Neural progenitor cell (in vitro differentiated cells): ENCODE measurements around the gene PARVA. TPM values are rescaled to one million over a fixed set of nuclear protein-coding genes. Genes with fewer than 3 reads are reported as not detected.
"Not testable (repeated sequence)": the region's sequence is repeated elsewhere in the genome, so short reads cannot be mapped to it uniquely, and the experiment has no call there.

Experiments used
- DNase-seq: peaks from one replicate; pipeline ENCODE4 v3.0.0-alpha.2; 2016; ENCODE audit warnings: low spot score
- H2AFZ ChIP-seq: fragments of 200-600 bp; sonication (generic); replicated peaks from 2 replicates; pipeline ENCODE4 v1.6.1; 2016; ENCODE audit warnings: antibody characterized with exemption
- H3F3A ChIP-seq: fragments of 200-600 bp; sonication (generic); 2 replicates; pipeline ENCODE4 v1.6.1; 2016; ENCODE audit warnings: antibody characterized with exemption, low read depth
- H3K27ac ChIP-seq: fragments of 200-600 bp; sonication (generic); 2 replicates; pipeline ENCODE4 v1.5.1; 2016; ENCODE audit warnings: mild to moderate bottlenecking
- H3K27me3 ChIP-seq: fragments of 200-600 bp; sonication (generic); 2 replicates; pipeline ENCODE4 v1.6.1; 2016; ENCODE audit warnings: mild to moderate bottlenecking, moderate library complexity
- H3K36me3 ChIP-seq: fragments of 200-600 bp; sonication (generic); 2 replicates; pipeline ENCODE4 v1.5.1; 2016
- H3K4me1 ChIP-seq: fragments of 200-600 bp; sonication (generic); 2 replicates; pipeline ENCODE4 v1.6.1; 2016; ENCODE audit warnings: mixed run types
- H3K4me2 ChIP-seq: fragments of 200-600 bp; sonication (generic); 2 replicates; pipeline ENCODE4 v1.6.1; 2016
- H3K4me3 ChIP-seq: fragments of 200-600 bp; sonication (generic); 2 replicates; pipeline ENCODE4 v1.5.1; 2016
- H3K79me2 ChIP-seq: fragments of 200-600 bp; sonication (generic); 2 replicates; pipeline ENCODE4 v1.6.1; 2016; ENCODE audit warnings: low read depth
- H3K9ac ChIP-seq: fragments of 200-600 bp; sonication (generic); 2 replicates; pipeline ENCODE4 v1.6.1; 2016
- H3K9me3 ChIP-seq: fragments of 200-600 bp; sonication (generic); 2 replicates; pipeline ENCODE4 v1.5.1; 2016; ENCODE audit warnings: low read depth
- H4K20me1 ChIP-seq: fragments of 200-600 bp; sonication (generic); 2 replicates; pipeline ENCODE4 v1.6.1; 2016; ENCODE audit warnings: low read depth
- H3K27ac Mint-ChIP-seq: 3 replicates; pipeline ENCODE4 v1.8.0; 2021; ENCODE audit warnings: mixed read lengths
- H3K27me3 Mint-ChIP-seq: 2 replicates; pipeline ENCODE4 v1.8.0; 2022; ENCODE audit warnings: low read depth, mild to moderate bottlenecking, inconsistent platforms, moderate library complexity, mixed read lengths; ENCODE audit not compliant: insufficient read depth
- H3K36me3 Mint-ChIP-seq: 3 replicates; pipeline ENCODE4 v1.8.0; 2021; ENCODE audit warnings: mixed read lengths
- H3K4me1 Mint-ChIP-seq: 3 replicates; pipeline ENCODE4 v1.8.0; 2021; ENCODE audit warnings: mixed read lengths
- H3K4me3 Mint-ChIP-seq: 3 replicates; pipeline ENCODE4 v1.8.0; 2021; ENCODE audit warnings: mild to moderate bottlenecking, moderate library complexity, mixed read lengths
- H3K9me3 Mint-ChIP-seq: 3 replicates; pipeline ENCODE4 v1.8.0; 2020; ENCODE audit warnings: mixed read lengths
- CTCF ChIP-seq: fragments of 200-600 bp; sonication (generic); IDR thresholded peaks from 2 replicates; pipeline ENCODE4 v1.5.1; 2017; ENCODE audit warnings: antibody characterized with exemption, mild to moderate bottlenecking
- EZH2 ChIP-seq: fragments of 200-600 bp; sonication (generic); IDR thresholded peaks from 2 replicates; pipeline ENCODE4 v1.6.1; 2017; ENCODE audit warnings: antibody characterized with exemption, mild to moderate bottlenecking, moderate library complexity
- EZH2phosphoT487 ChIP-seq: fragments of 200-600 bp; sonication (generic); IDR thresholded peaks from 2 replicates; pipeline ENCODE4 v1.6.1; 2017; ENCODE audit warnings: antibody characterized with exemption
- total RNA-seq: library from RNA; depleted of rRNA; stranded (reverse); fragments of >200 nt; gene quantifications from 2 replicates; pipeline ENCODE4 v1.2.3, GENCODE V29; 2015; ENCODE audit warnings: low replicate concordance

Gene PARVA
- total RNA-seq, 1 donor from 2014 or later, result 15.3 TPM

- no peaks in the 10 kb centered on the region for H3K79me2 ChIP-seq
- no peak overlapping the region for H3K4me3 Mint-ChIP-seq
- no peak overlapping the region for H3K4me3 ChIP-seq
- no peak overlapping the region for H3K9ac ChIP-seq
- H2AFZ ChIP-seq, result no peak overlapping the region
- peaks cover 8% of the 10 kb centered on the region for H3K9me3 Mint-ChIP-seq
- H3K27ac ChIP-seq, result no peak overlapping the region
- no peak for TF ChIP-seq EZH2phosphoT487
- TF ChIP-seq EZH2, result no peak
- TF ChIP-seq CTCF, result no peak
- H3K27me3 Mint-ChIP-seq, result peaks cover 3% of the 10 kb centered on the region
- peaks cover 22% of the 10 kb centered on the region for H3K4me1 ChIP-seq
- no peak overlapping the region for H3K27ac Mint-ChIP-seq
- H3K9me3 ChIP-seq, result no peaks in the 10 kb centered on the region
- no peak overlapping the region for H3K4me2 ChIP-seq
- no peaks in the 10 kb centered on the region for H4K20me1 ChIP-seq
- H3K27me3 ChIP-seq, result no peaks in the 10 kb centered on the region
- no peaks in the 10 kb centered on the region for H3K36me3 Mint-ChIP-seq
- H3F3A ChIP-seq, result no peaks in the 10 kb centered on the region
- DNase-seq, result no peak
- no peaks in the 10 kb centered on the region for H3K36me3 ChIP-seq
- H3K4me1 Mint-ChIP-seq, result peaks cover 56% of the 10 kb centered on the region
Measured at GRCh38 chr11:12363373-12363772, 14.0 kb upstream of the PARVA start.

GRCh38 chr11:12365965-12366575, 11.3 kb upstream of the PARVA start:
- H3K27me3 Mint-ChIP-seq, H4K20me1 ChIP-seq, H3K79me2 ChIP-seq, H3K27ac ChIP-seq, H3K36me3 Mint-ChIP-seq, H3F3A ChIP-seq, H3K36me3 ChIP-seq, H3K9me3 ChIP-seq, H3K27me3 ChIP-seq, H3K9ac ChIP-seq, H3K4me3 ChIP-seq: not testable (repeated sequence)
- H2AFZ ChIP-seq, result peak overlapping the region; percentile 80
- H3K4me2 ChIP-seq, result peak overlapping the region; percentile 14
- Mint-ChIP-seq H3K4me1 (peaks cover 42% of the 10 kb centered on the region), H3K27ac (peak overlapping the region; percentile 74), H3K4me3 (peak overlapping the region; percentile 10), H3K9me3 (peaks cover 14% of the 10 kb centered on the region)
- H3K4me1 ChIP-seq, result peaks cover 11% of the 10 kb centered on the region
- DNase-seq, result peak; percentile 84

GRCh38 chr11:12367057-12367456, 10.3 kb upstream of the PARVA start:
- not testable (repeated sequence) for H3F3A ChIP-seq, H3K27me3 Mint-ChIP-seq, H3K27ac Mint-ChIP-seq, H3K4me3 ChIP-seq, H3K9me3 ChIP-seq, H3K9ac ChIP-seq, H3K36me3 ChIP-seq, DNase-seq, H3K79me2 ChIP-seq, H3K27me3 ChIP-seq, H3K27ac ChIP-seq, H3K36me3 Mint-ChIP-seq, H4K20me1 ChIP-seq, H3K4me2 ChIP-seq, H3K4me3 Mint-ChIP-seq
- peaks cover 11% of the 10 kb centered on the region for H3K4me1 ChIP-seq
- peaks cover 14% of the 10 kb centered on the region for H3K9me3 Mint-ChIP-seq
- peaks cover 32% of the 10 kb centered on the region for H3K4me1 Mint-ChIP-seq
- H2AFZ ChIP-seq, result peak overlapping the region; percentile 80

GRCh38 chr11:12372111-12372510, 5.3 kb upstream of the PARVA start:
- H3K36me3 ChIP-seq, result no peaks in the 10 kb centered on the region
- no peak overlapping the region for H3K9ac ChIP-seq
- H3K27ac ChIP-seq, result no peak overlapping the region
- H3K4me3 ChIP-seq, result no peak overlapping the region
- TF ChIP-seq EZH2phosphoT487 (no peak), CTCF (no peak), EZH2 (no peak)
- H3K9me3 Mint-ChIP-seq, result peaks cover 13% of the 10 kb centered on the region
- H3K27ac Mint-ChIP-seq, result no peak overlapping the region
- no peaks in the 10 kb centered on the region for H4K20me1 ChIP-seq
- H3K27me3 Mint-ChIP-seq, result peaks cover 4% of the 10 kb centered on the region
- peaks cover 11% of the 10 kb centered on the region for H3K4me1 Mint-ChIP-seq
- H3K27me3 ChIP-seq, result peaks cover 21% of the 10 kb centered on the region
- H3K79me2 ChIP-seq, result no peaks in the 10 kb centered on the region
- H3K36me3 Mint-ChIP-seq, result no peaks in the 10 kb centered on the region
- no peaks in the 10 kb centered on the region for H3K9me3 ChIP-seq
- no peak overlapping the region for H2AFZ ChIP-seq
- no peaks in the 10 kb centered on the region for H3K4me1 ChIP-seq
- H3K4me2 ChIP-seq, result no peak overlapping the region
- H3K4me3 Mint-ChIP-seq, result no peak overlapping the region
- peaks cover 9% of the 10 kb centered on the region for H3F3A ChIP-seq
- no peak for DNase-seq
